Retinal pigment epithelial cell (primary cell): ENCODE data around the gene EXOC6B.
A peak's percentile ranks its signal among the peaks of the same experiment; 100 is the strongest.

ENCODE experiments used
- DNase-seq: peaks from one replicate; pipeline ENCODE4 v3.0.0-alpha.2; 2010; ENCODE audit warnings: low read depth
- H3K4me3 ChIP-seq: 2 replicates; pipeline ENCODE4 v1.5.1; 2011; ENCODE audit warnings: mild to moderate bottlenecking, low read length, control low read depth, moderate library complexity
- TF ChIP-seq, protein P1 (sequence below): conservative IDR thresholded peaks from 2 replicates; pipeline ENCODE4 v1.5.1; 2011; ENCODE audit warnings: low read depth, low read length, control low read depth, inconsistent platforms

The EXOC6B gene

DNA sequence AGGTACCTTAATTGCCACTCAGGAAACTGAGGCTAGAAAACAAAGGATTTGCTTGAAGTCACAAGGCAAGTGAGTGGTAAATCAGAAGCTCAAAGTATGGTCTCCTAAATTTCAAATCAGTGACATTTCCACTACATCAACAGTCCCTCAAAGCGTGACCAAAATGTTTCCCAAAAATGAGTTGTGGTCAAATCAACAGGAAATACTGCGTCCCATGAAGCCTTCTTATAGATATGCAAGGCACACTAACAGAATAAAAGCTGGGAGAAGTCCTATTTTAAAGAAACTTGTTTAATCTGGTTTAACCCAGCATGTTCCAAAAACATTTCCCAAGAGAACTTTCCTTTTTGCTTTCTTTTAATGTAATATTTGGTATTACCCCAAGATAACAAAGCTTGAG is 249.4 kb downstream of the EXOC6B start:
- DNase-seq, result no peak
- TF ChIP-seq, protein P1, sequence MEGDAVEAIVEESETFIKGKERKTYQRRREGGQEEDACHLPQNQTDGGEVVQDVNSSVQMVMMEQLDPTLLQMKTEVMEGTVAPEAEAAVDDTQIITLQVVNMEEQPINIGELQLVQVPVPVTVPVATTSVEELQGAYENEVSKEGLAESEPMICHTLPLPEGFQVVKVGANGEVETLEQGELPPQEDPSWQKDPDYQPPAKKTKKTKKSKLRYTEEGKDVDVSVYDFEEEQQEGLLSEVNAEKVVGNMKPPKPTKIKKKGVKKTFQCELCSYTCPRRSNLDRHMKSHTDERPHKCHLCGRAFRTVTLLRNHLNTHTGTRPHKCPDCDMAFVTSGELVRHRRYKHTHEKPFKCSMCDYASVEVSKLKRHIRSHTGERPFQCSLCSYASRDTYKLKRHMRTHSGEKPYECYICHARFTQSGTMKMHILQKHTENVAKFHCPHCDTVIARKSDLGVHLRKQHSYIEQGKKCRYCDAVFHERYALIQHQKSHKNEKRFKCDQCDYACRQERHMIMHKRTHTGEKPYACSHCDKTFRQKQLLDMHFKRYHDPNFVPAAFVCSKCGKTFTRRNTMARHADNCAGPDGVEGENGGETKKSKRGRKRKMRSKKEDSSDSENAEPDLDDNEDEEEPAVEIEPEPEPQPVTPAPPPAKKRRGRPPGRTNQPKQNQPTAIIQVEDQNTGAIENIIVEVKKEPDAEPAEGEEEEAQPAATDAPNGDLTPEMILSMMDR, result no peak
- no peak overlapping the region for H3K4me3 ChIP-seq

DNA sequence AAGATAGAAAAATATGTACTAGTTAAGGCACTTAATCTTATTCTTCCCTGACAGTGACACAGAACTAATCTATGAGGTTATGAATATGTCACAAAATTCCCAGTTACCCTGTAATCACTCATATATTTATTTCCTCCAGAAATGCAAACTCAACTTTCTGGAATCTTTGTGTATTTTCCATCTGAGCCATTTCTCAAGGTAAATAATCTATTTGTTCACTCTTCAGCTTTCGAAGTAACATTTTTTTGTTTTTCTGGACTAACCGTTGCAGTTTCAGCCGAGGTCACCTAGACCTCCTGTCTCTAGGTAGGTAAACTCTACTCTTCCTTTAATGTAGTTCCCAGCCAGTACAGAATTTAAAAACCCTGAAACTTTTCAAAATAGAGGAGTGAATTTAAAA is 250.9 kb downstream of the EXOC6B start:
- no peak for DNase-seq
- TF ChIP-seq, protein P1, result no peak
- no peak overlapping the region for H3K4me3 ChIP-seq

DNA sequence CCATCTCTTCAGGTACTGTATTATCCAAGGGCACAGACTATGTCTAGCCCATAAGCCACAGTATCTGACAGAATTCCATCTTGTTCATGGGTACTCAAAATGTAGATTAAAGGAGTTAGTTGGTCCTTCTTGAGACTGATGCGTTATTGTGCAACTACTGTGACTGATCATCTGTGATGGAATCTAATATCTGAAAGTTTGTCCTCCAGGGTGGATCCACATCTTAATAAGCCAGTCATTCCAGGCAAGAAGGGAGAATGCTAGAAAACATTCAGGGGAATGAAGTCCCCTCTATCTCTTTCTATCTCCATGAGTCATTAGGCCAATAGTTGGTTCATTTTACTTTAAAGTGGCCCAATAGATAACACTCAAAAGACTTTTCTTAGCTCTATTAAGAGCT is 252.6 kb downstream of the EXOC6B start:
- TF ChIP-seq, protein P1, result no peak
- no peak for DNase-seq
- no peak overlapping the region for H3K4me3 ChIP-seq

DNA sequence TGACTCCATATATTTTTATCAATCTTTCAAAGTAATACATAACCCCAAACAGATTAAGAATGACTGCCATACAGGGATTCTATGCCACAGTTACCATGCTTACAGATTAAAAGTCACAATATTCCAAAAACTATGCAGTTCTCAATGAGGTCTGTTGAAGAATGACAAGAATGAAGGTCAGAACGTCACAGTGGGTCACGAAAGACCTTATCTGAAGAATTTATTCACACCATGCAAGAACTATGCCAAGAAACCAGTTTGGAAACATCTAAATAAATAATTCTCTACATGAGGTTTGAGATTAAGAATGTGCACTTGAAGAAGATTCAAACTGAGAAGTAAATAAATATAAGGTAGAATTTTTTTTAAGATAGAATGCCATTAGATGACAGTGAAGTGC is 253.3 kb downstream of the EXOC6B start:
- peak; percentile 32 for DNase-seq
- TF ChIP-seq, protein P1, result no peak
- H3K4me3 ChIP-seq, result no peak overlapping the region

DNA sequence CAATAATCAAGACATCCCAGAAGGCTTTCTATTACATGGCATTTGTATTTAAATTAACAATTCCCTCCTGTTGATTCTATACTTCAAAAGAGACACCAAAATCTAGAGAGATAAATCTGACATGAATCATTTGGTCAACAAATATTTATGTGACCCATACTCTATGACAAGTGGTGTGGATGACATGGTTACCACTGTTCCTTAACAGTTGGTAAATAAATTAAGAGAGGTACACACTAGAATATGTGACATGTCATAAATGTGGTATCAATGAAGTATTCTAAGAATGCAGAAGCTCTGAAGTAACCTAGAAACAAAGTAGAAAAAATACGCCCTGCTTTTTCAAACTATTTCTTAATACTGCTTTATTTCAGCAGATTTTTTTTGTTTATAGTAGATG is 255.4 kb downstream of the EXOC6B start:
- no peak for DNase-seq
- H3K4me3 ChIP-seq, result no peak overlapping the region
- TF ChIP-seq, protein P1, result no peak

DNA sequence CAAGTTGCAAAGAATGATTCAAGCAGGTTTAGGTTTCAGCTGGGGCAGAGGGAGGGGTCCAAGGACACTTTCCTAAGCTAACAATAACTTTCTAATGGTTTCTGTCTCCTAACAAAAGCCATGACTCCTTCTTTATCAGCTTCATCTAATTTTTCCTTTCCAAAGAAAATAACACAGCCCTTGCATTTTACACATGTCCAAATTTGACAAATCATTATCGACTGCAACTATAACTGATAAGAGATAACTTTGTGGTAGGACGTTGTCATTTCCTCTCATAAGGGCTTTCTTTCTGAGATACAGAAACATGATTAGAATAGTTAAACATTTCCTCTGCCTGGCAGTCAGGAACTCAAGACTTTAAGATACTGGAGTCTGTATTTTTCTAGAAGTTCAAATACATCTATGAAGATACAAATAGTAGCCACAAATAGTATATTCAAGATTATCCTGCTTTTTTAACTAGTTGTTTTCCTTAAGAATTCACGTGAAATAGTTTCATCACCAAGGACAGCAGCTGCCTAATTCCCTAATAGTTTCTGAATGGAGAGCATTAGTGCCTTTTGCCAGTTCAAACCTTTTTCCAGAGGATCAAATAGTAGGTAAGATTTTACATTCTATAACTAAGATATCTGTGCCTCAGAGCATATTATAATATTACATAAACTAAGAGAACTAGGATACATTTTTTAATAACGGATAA is 263.2 kb downstream of the EXOC6B start:
- no peak overlapping the region for H3K4me3 ChIP-seq
- TF ChIP-seq, protein P1, result no peak

DNA sequence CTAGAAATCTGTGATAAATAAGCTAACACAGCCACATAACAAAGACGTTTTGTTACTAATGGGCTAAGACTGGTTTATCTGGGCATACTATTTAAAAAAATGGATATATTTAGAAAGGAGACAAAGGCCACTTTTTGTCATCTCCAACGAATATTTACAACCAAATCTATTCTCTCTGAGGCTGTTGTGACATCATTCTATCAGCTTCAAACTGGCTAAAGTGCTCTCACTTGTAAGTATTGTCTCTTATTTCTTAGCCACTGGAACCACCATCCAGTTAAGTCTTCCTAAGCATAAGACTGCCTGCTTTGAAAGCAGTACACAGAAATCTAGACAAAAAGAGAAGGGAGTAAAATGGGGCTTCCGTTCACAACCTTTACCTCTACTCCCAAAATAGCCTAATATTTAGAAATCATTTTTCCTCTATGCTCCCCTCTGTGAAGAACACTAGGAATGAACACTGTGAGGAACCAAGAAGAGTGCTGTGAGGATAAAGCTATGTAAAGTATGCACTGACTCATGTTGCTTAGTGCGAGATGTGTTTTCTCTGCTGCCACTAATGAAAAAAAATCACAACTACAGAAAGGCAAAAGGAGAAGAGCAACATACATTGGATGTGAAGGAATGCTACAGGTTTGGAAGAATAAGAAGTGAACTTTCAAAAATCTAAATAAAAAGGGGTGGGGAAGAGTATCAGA is 264.1 kb downstream of the EXOC6B start:
- H3K4me3 ChIP-seq, result no peak overlapping the region
- TF ChIP-seq, protein P1, result no peak

More for the DNA sequence above, 263.2 kb downstream of the EXOC6B start:
- no peak for DNase-seq

More for the DNA sequence above, 264.1 kb downstream of the EXOC6B start:
- DNase-seq, result peak; percentile 29
